ENCODE measurements around the gene DEXI. TPM values are rescaled to one million over a fixed set of nuclear protein-coding genes. Genes with fewer than 3 reads are reported as not detected.

Gene DEXI
- total and polyA plus RNA-seq, 7 donors: 13.9 to 99.9 (median 55.0) TPM

GRCh38 chr16:10949424-10949970 lies 7.2 kb upstream of the DEXI start:
- WGBS, 2 donors: 64 to 88% methylated on average over 7 of the region's 7 CpGs
- intact Hi-C loops (cut with DNase I): no loop called here
- peaks cover 0 to 57% (median 43%) of the 10 kb centered on the region in 4 donors for H3K4me1 ChIP-seq
- no peaks in the 10 kb centered on the region for H3K9me3 ChIP-seq
- H3K4me3 ChIP-seq: no peak overlapping the region
- TF ChIP-seq CTCF (IDR thresholded peaks at IDR 0.05) (no peak), EP300 (IDR thresholded peaks at IDR 0.05) (no peak), POLR2A (IDR thresholded peaks at IDR 0.05) (no peak), POLR2AphosphoS5 (IDR thresholded peaks at IDR 0.05) (no peak)
- no peaks in the 10 kb centered on the region for H3K36me3 ChIP-seq
- H3K27ac ChIP-seq: no peak overlapping the region
- DNase-seq: no peak
- H3K27me3 ChIP-seq: no peaks in the 10 kb centered on the region

- H3K27ac ChIP-seq: no peak overlapping the region
- H3K4me1 ChIP-seq: peaks cover 0 to 69% (median 52%) of the 10 kb centered on the region in 4 donors
Measured at GRCh38 chr16:10947211-10947787, 5.0 kb upstream of the DEXI start.

GRCh38 chr16:10946308-10946707 lies 4.0 kb upstream of the DEXI start:
- peaks cover 0 to 71% (median 52%) of the 10 kb centered on the region in 4 donors for H3K4me1 ChIP-seq
- DNase-seq: no peak
- TF ChIP-seq POLR2A (IDR thresholded peaks at IDR 0.05) (no peak), POLR2AphosphoS5 (IDR thresholded peaks at IDR 0.05) (no peak), CTCF (IDR thresholded peaks at IDR 0.05) (no peak), EP300 (IDR thresholded peaks at IDR 0.05) (no peak)
- no peak overlapping the region for H3K4me3 ChIP-seq
- intact Hi-C loops (cut with DNase I): no loop called here
- no peaks in the 10 kb centered on the region for H3K36me3 ChIP-seq
- 43 to 64% methylated on average over 5 of the region's 5 CpGs for WGBS, 2 donors
- H3K9me3 ChIP-seq: no peaks in the 10 kb centered on the region
- H3K27ac ChIP-seq: no peak overlapping the region
- no peaks in the 10 kb centered on the region for H3K27me3 ChIP-seq

More at GRCh38 chr16:10947211-10947787, 5.0 kb upstream of the DEXI start:
- Histone ChIP-seq H3K4me3 (no peak overlapping the region), H3K9me3 (no peaks in the 10 kb centered on the region), H3K36me3 (no peaks in the 10 kb centered on the region), H3K27me3 (no peaks in the 10 kb centered on the region)
- intact Hi-C loops (cut with DNase I): no loop called here
- TF ChIP-seq EP300 (IDR thresholded peaks at IDR 0.05) (no peak), CTCF (IDR thresholded peaks at IDR 0.05) (no peak), POLR2AphosphoS5 (IDR thresholded peaks at IDR 0.05) (no peak), POLR2A (IDR thresholded peaks at IDR 0.05) (no peak)
- no peak for DNase-seq
- 86 to 90% methylated on average over 10 of the region's 10 CpGs for WGBS, 2 donors

- H3K27me3 ChIP-seq: no peaks in the 10 kb centered on the region
- WGBS, 2 donors: 25 to 35% methylated on average over 14 of the region's 14 CpGs
- H3K27ac ChIP-seq: peak overlapping the region in 3 of 4 donors; percentile 90 to 92 (median 91)
- intact Hi-C loops (cut with DNase I): no loop called here
- H3K9me3 ChIP-seq: no peaks in the 10 kb centered on the region
- H3K4me3 ChIP-seq: peak overlapping the region; percentile 81 to 98 (median 91)
- H3K36me3 ChIP-seq: no peaks in the 10 kb centered on the region
- H3K4me1 ChIP-seq: peaks cover 0 to 72% (median 52%) of the 10 kb centered on the region in 4 donors
- no peak for TF ChIP-seq POLR2A (IDR thresholded peaks at IDR 0.05)
- no peak for TF ChIP-seq CTCF (IDR thresholded peaks at IDR 0.05)
- no peak for TF ChIP-seq POLR2AphosphoS5 (IDR thresholded peaks at IDR 0.05)
- TF ChIP-seq EP300 (IDR thresholded peaks at IDR 0.05): no peak
- DNase-seq: no peak
Measured at GRCh38 chr16:10945065-10945787, 3.0 kb upstream of the DEXI start.
